ENCODE results near the gene ZNF823.
"Not testable (repeated sequence)": the region's sequence is repeated elsewhere in the genome, so short reads cannot be mapped to it uniquely, and the experiment has no call there.

Gene ZNF823

GRCh38 chr19:11738746-11739620 lies at the start of gene ZNF823:
Gene ZNF823, minus strand, starts transcription at chr19:11738946. Its CDS starts 127 bp downstream, at chr19:11738819.
- DNase-seq: peak; percentile 96

GRCh38 chr19:11787536-11787935 lies 48.8 kb upstream of the ZNF823 start:
- no peak for DNase-seq

- no peak for DNase-seq
Measured at GRCh38 chr19:11784356-11784755, 45.6 kb upstream of the ZNF823 start.

- DNase-seq: no peak
Measured at GRCh38 chr19:11783767-11784166, 45.0 kb upstream of the ZNF823 start.

- no peak for DNase-seq
Measured at GRCh38 chr19:11781295-11782057, 42.7 kb upstream of the ZNF823 start.

- DNase-seq: no peak
Measured at GRCh38 chr19:11780431-11781020, 41.8 kb upstream of the ZNF823 start.

- not testable (repeated sequence) for DNase-seq
Measured at GRCh38 chr19:11776669-11777068, 37.9 kb upstream of the ZNF823 start.

GRCh38 chr19:11771520-11771919 lies 32.8 kb upstream of the ZNF823 start:
- not testable (repeated sequence) for DNase-seq

- DNase-seq: no peak
Measured at GRCh38 chr19:11769995-11770394, 31.2 kb upstream of the ZNF823 start.

- no peak for DNase-seq
Measured at GRCh38 chr19:11767633-11768133, 28.9 kb upstream of the ZNF823 start.

- peak; percentile 90 for DNase-seq
Measured at GRCh38 chr19:11766597-11767591, 28.1 kb upstream of the ZNF823 start, which contains the start of gene ZNF441. Gene ZNF441, plus strand, starts transcription at chr19:11767000. Its CDS starts 194 bp downstream, at chr19:11767194.

- DNase-seq: no peak
Measured at GRCh38 chr19:11763611-11764010, 24.9 kb upstream of the ZNF823 start.

- DNase-seq: no peak
Measured at GRCh38 chr19:11763117-11763516, 24.4 kb upstream of the ZNF823 start.

- DNase-seq: no peak
Measured at GRCh38 chr19:11759805-11760204, 21.1 kb upstream of the ZNF823 start.

GRCh38 chr19:11756965-11757364 lies 18.2 kb upstream of the ZNF823 start:
- DNase-seq: no peak

GRCh38 chr19:11754663-11755062 lies 15.9 kb upstream of the ZNF823 start:
- no peak for DNase-seq

GRCh38 chr19:11752244-11752736 lies 13.5 kb upstream of the ZNF823 start:
- DNase-seq: no peak

GRCh38 chr19:11749751-11750150 lies 11.0 kb upstream of the ZNF823 start:
- no peak for DNase-seq

- no peak for DNase-seq
Measured at GRCh38 chr19:11747277-11747676, 8.5 kb upstream of the ZNF823 start.

GRCh38 chr19:11745869-11746268 lies 7.1 kb upstream of the ZNF823 start:
- no peak for DNase-seq

GRCh38 chr19:11737964-11738745 lies 591 bp downstream of the ZNF823 start:
- DNase-seq: no peak
